HEK293T (cell line): Measurements from ENCODE around the gene ARAP1.

Experiments used
- ARNT ChIP-seq: fragments of 450-650 bp; IDR thresholded peaks from 2 replicates; pipeline ENCODE4 v1.6.1; 2017; ENCODE audit warnings: mild to moderate bottlenecking
- BHLHE40 ChIP-seq: fragments of 450-650 bp; IDR thresholded peaks from 2 replicates; pipeline ENCODE4 v1.6.1; 2016; ENCODE audit warnings: mild to moderate bottlenecking, moderate library complexity, borderline replicate concordance
- FOXA1 ChIP-seq: fragments of 450-650 bp; IDR thresholded peaks from 2 replicates; pipeline ENCODE4 v1.6.1; 2016; ENCODE audit warnings: mild to moderate bottlenecking
- HDGF ChIP-seq: fragments of 450-650 bp; IDR thresholded peaks from 2 replicates; pipeline ENCODE4 v1.6.1; 2017; ENCODE audit warnings: antibody characterized with exemption, borderline replicate concordance
- L3MBTL2 ChIP-seq: fragments of 450-650 bp; conservative IDR thresholded peaks from 2 replicates; pipeline ENCODE4 v1.6.1; 2016; ENCODE audit warnings: mild to moderate bottlenecking
- LEF1 ChIP-seq: fragments of 450-650 bp; IDR thresholded peaks from 2 replicates; pipeline ENCODE4 v1.6.1; 2017; ENCODE audit warnings: mild to moderate bottlenecking, borderline replicate concordance
- NFRKB ChIP-seq: fragments of 450-650 bp; IDR thresholded peaks from 2 replicates; pipeline ENCODE4 v1.6.1; 2016; ENCODE audit warnings: mild to moderate bottlenecking, moderate library complexity
- SP1 ChIP-seq: fragments of 450-650 bp; IDR thresholded peaks from 2 replicates; pipeline ENCODE4 v1.6.1; 2017
- ZNF384 ChIP-seq: fragments of 450-650 bp; IDR thresholded peaks from 2 replicates; pipeline ENCODE4 v1.6.1; 2016

DNA sequence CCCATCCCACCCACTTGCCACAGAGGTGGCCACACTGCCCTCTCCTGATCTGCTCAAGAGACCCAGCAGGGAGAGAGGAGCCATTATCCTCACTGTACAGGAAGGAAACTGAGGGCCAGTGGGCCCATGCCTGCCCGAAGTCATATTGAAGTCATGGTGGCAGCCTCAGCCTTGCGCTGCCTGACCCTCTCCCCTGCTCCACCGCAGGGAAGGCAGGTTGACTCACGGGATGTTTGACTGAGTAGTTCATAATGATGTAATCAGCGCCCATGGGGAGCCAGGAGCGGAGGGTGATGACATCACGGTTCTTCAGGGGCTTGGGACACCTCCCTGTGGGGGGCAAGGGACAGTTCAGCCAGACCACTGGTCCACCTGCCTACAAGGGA is 6.1 kb upstream of the ARAP1 start:
- TF ChIP-seq FOXA1 (no peak), ARNT (no peak), SP1 (no peak), BHLHE40 (no peak), NFRKB (no peak), HDGF (no peak), L3MBTL2 (no peak), ZNF384 (no peak), LEF1 (no peak)
